HepG2 (cell line): ENCODE measurements around the gene FBLIM1. TPM values are rescaled to one million over a fixed set of nuclear protein-coding genes. Genes with fewer than 3 reads are reported as not detected.

Source experiments
- BRCA1 ChIP-seq: sonication (generic); formaldehyde crosslinking; IDR thresholded peaks from 2 replicates; pipeline ENCODE4 v1.4.0; 2020; ENCODE audit warnings: missing genetic modification reagents
- CREBL2 ChIP-seq: sonication (generic); formaldehyde crosslinking; IDR thresholded peaks from 2 replicates; pipeline ENCODE4 v1.8.1; 2023; ENCODE audit warnings: missing genetic modification reagents, mild to moderate bottlenecking, borderline replicate concordance
- HNF4A ChIP-seq: sonication (generic); formaldehyde crosslinking; IDR thresholded peaks from 2 replicates; pipeline ENCODE4 v1.4.0; 2020; ENCODE audit warnings: missing genetic modification reagents
- HNRNPL ChIP-seq: fragments of 200-400 bp; formaldehyde crosslinking; IDR thresholded peaks from 2 replicates; pipeline ENCODE4 v1.6.1; 2017; ENCODE audit warnings: mild to moderate bottlenecking, low read depth, low read length
- MEIS1 ChIP-seq: sonication (generic); formaldehyde crosslinking; IDR thresholded peaks from 2 replicates; pipeline ENCODE4 v1.9.0; 2021; ENCODE audit warnings: mild to moderate bottlenecking, missing genetic modification reagents, moderate library complexity, borderline replicate concordance
- MYC ChIP-seq: sonication (generic); formaldehyde crosslinking; IDR thresholded peaks from 2 replicates; pipeline ENCODE4 v1.9.0; 2021; ENCODE audit warnings: missing genetic modification reagents, borderline replicate concordance
- PATZ1 ChIP-seq: sonication (generic); formaldehyde crosslinking; IDR thresholded peaks from 2 replicates; pipeline ENCODE4 v1.4.0; 2020; ENCODE audit warnings: missing genetic modification reagents
- PLRG1 ChIP-seq: fragments of 450-650 bp; conservative IDR thresholded peaks from 2 replicates; pipeline ENCODE4 v1.6.1; 2016
- RNF2 ChIP-seq: fragments of 450-650 bp; conservative IDR thresholded peaks from 2 replicates; pipeline ENCODE4 v1.6.1; 2016; ENCODE audit warnings: low read depth
- SMYD3 ChIP-seq: sonication (generic); formaldehyde crosslinking; IDR thresholded peaks from 2 replicates; pipeline ENCODE4 v1.8.1; 2023; ENCODE audit warnings: mild to moderate bottlenecking, missing genetic modification reagents
- TCF7L2 ChIP-seq: IDR thresholded peaks from 2 replicates; pipeline ENCODE4 v1.6.1; 2011; ENCODE audit warnings: mild to moderate bottlenecking, low read depth, low read length, moderate library complexity
- TGIF2 ChIP-seq: IDR thresholded peaks from 2 replicates; pipeline ENCODE4 v1.6.1; 2016; ENCODE audit warnings: control low read depth, missing compliant biosample characterization
- THAP11 ChIP-seq: IDR thresholded peaks from 2 replicates; pipeline ENCODE4 v1.6.1; 2016; ENCODE audit warnings: missing biosample characterization, missing genetic modification reagents
- ZBTB8A ChIP-seq: sonication (generic); formaldehyde crosslinking; IDR thresholded peaks from 2 replicates; pipeline ENCODE4 v1.4.0; 2020; ENCODE audit warnings: mild to moderate bottlenecking, low read depth, missing genetic modification reagents, borderline replicate concordance
- ZMAT5 ChIP-seq: sonication (generic); formaldehyde crosslinking; IDR thresholded peaks from 2 replicates; pipeline ENCODE4 v1.5.0; 2020; ENCODE audit warnings: mild to moderate bottlenecking, low read depth, missing genetic modification reagents, borderline replicate concordance
- ZNF121 ChIP-seq: sonication (generic); formaldehyde crosslinking; IDR thresholded peaks from 2 replicates; pipeline ENCODE4 v1.5.0; 2020; ENCODE audit warnings: mild to moderate bottlenecking, missing genetic modification reagents
- ZNF563 ChIP-seq: sonication (generic); formaldehyde crosslinking; IDR thresholded peaks from 2 replicates; pipeline ENCODE4 v1.8.0; 2022; ENCODE audit warnings: mild to moderate bottlenecking, moderate library complexity, missing genetic modification reagents
- ZNF605 ChIP-seq: sonication (generic); formaldehyde crosslinking; IDR thresholded peaks from 2 replicates; pipeline ENCODE4 v1.8.0; 2022; ENCODE audit warnings: mild to moderate bottlenecking, missing genetic modification reagents
- ZNF713 ChIP-seq: sonication (generic); formaldehyde crosslinking; IDR thresholded peaks from 2 replicates; pipeline ENCODE4 v1.4.0; 2020; ENCODE audit warnings: mild to moderate bottlenecking, missing genetic modification reagents
- ZNF749 ChIP-seq: sonication (generic); formaldehyde crosslinking; IDR thresholded peaks from 2 replicates; pipeline ENCODE4 v1.8.0; 2022; ENCODE audit warnings: mild to moderate bottlenecking, missing genetic modification reagents, moderate library complexity, borderline replicate concordance
- ZNF878 ChIP-seq: sonication (generic); formaldehyde crosslinking; IDR thresholded peaks from 2 replicates; pipeline ENCODE4 v1.8.1; 2023; ENCODE audit warnings: mild to moderate bottlenecking, missing genetic modification reagents, moderate library complexity
- polyA plus RNA-seq, 8 experiments: library from polyadenylated mRNA; depleted of rRNA in 3 of 8; stranded (reverse) in 7 of 8; unstranded in 1 of 8; fragments of >200 nt; fragmentation: Illumina TruSeq in 4 of 8; extraction: Trizol in 4 of 8; gene quantifications; 2 replicates each; pipeline versions ENCODE4 v1.2.1 to v1.2.3, GENCODE V29; 2011 to 2016; ENCODE audit warnings: low read depth in 4 of 8, missing spikeins in 1 of 8, mixed read lengths in 1 of 8; ENCODE audit not compliant: insufficient read depth in 1 of 8
- total RNA-seq, 5 experiments: library from RNA; depleted of rRNA; stranded (reverse); fragments of >200 nt; fragmentation: Illumina TruSeq; extraction: Trizol; gene quantifications; 2 replicates each; pipeline ENCODE4 v1.2.3, GENCODE V29; 2016; ENCODE audit warnings: low read depth in 1 of 5
- TF ChIP-seq, protein P1 (sequence below), 2 experiments: sonication (generic) in 1 of 2; formaldehyde crosslinking in 1 of 2; IDR thresholded peaks; 2 replicates each; pipeline versions ENCODE4 v1.4.0 to v1.6.1; 2016 to 2020; ENCODE audit warnings: borderline replicate concordance in 1 of 2, low read depth in 1 of 2, mild to moderate bottlenecking in 1 of 2, missing genetic modification reagents in 1 of 2
- TF ChIP-seq, protein P2 (sequence below): sonication (generic); formaldehyde crosslinking; IDR thresholded peaks from 2 replicates; pipeline ENCODE4 v1.4.0; 2020; ENCODE audit warnings: mild to moderate bottlenecking, low read depth, missing genetic modification reagents
- TF ChIP-seq, protein P3 (sequence below): IDR thresholded peaks from 2 replicates; pipeline ENCODE4 v1.6.1; 2016; ENCODE audit warnings: mild to moderate bottlenecking, missing biosample characterization, missing genetic modification reagents

Gene FBLIM1
- total and polyA plus RNA-seq, 2 of the 13 experiments (the other 11 are each of a cell fraction or from before 2014, with no cell fraction given) = 10.6 to 23.0 TPM

GRCh38 chr1:15747378-15747777, 11.2 kb upstream of the FBLIM1 start (continued):
- TF ChIP-seq, protein P1, sequence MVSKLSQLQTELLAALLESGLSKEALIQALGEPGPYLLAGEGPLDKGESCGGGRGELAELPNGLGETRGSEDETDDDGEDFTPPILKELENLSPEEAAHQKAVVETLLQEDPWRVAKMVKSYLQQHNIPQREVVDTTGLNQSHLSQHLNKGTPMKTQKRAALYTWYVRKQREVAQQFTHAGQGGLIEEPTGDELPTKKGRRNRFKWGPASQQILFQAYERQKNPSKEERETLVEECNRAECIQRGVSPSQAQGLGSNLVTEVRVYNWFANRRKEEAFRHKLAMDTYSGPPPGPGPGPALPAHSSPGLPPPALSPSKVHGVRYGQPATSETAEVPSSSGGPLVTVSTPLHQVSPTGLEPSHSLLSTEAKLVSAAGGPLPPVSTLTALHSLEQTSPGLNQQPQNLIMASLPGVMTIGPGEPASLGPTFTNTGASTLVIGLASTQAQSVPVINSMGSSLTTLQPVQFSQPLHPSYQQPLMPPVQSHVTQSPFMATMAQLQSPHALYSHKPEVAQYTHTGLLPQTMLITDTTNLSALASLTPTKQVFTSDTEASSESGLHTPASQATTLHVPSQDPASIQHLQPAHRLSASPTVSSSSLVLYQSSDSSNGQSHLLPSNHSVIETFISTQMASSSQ (IDR thresholded peaks at IDR 0.05; ENCODE audit: low read depth) = no peak
- TF ChIP-seq, protein P1 (CRISPR knock-in tag; IDR thresholded peaks at IDR 0.05; ENCODE audit: borderline replicate concordance) = peak; percentile 28; the same call in 1 of the 2 replicates
- no peak for TF ChIP-seq ZNF749
- TF ChIP-seq PLRG1 = no peak
- no peak for TF ChIP-seq MYC (CRISPR knock-in tag)
- TF ChIP-seq CREBL2 (CRISPR knock-in tag) = no peak
- TF ChIP-seq, protein P2, sequence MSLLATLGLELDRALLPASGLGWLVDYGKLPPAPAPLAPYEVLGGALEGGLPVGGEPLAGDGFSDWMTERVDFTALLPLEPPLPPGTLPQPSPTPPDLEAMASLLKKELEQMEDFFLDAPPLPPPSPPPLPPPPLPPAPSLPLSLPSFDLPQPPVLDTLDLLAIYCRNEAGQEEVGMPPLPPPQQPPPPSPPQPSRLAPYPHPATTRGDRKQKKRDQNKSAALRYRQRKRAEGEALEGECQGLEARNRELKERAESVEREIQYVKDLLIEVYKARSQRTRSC (CRISPR knock-in tag) = no peak
- no peak for TF ChIP-seq BRCA1
- no peak for TF ChIP-seq ZNF605 (CRISPR knock-in tag)
- TF ChIP-seq, protein P3, sequence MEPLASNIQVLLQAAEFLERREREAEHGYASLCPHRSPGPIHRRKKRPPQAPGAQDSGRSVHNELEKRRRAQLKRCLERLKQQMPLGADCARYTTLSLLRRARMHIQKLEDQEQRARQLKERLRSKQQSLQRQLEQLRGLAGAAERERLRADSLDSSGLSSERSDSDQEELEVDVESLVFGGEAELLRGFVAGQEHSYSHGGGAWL (CRISPR knock-in tag) = no peak
- no peak for TF ChIP-seq THAP11 (CRISPR knock-in tag)
- no peak for TF ChIP-seq SMYD3
- TF ChIP-seq TCF7L2 = no peak
- TF ChIP-seq PATZ1 (CRISPR knock-in tag) = peak; percentile 36
- no peak for TF ChIP-seq TGIF2
- TF ChIP-seq ZNF563 (CRISPR knock-in tag) = no peak
- TF ChIP-seq HNRNPL = peak; percentile 54; the same call in 1 of the 2 replicates
- TF ChIP-seq ZNF878 (CRISPR knock-in tag) = no peak
- no peak for TF ChIP-seq ZMAT5 (CRISPR knock-in tag)
- no peak; the same call in 1 of the 2 replicates for TF ChIP-seq ZNF121 (CRISPR knock-in tag)
- no peak for TF ChIP-seq ZBTB8A (CRISPR knock-in tag)
- TF ChIP-seq ZNF713 (CRISPR knock-in tag) = no peak
- TF ChIP-seq RNF2 = no peak
- 0 out of 2 replicates have a peak, but pooled peaks have one; percentile 53 for TF ChIP-seq MEIS1 (CRISPR knock-in tag)
- peak; percentile 37 for TF ChIP-seq HNF4A (CRISPR knock-in tag)
